Upper lobe of right lung (tissue), 1 donor: ENCODE data around the gene PGGT1B. TPM values are rescaled to one million over a fixed set of nuclear protein-coding genes. Genes with fewer than 3 reads are reported as not detected.

Experiments used
- ATAC-seq: fragments of 200-7000 bp; cut with Tn5 transposase; one replicate; pipeline ENCODE4 v1.9.1; 2020; ENCODE audit warnings: mild to moderate bottlenecking, moderate library complexity
- DNase-seq: peaks from one replicate; pipeline ENCODE4 v3.0.0-alpha.2; 2020
- H3K27ac ChIP-seq: fragments of 200-600 bp; one replicate; pipeline ENCODE4 v1.8.0; 2022
- H3K27me3 ChIP-seq: fragments of 200-600 bp; one replicate; pipeline ENCODE4 v1.8.0; 2022; ENCODE audit warnings: mild to moderate bottlenecking
- H3K36me3 ChIP-seq: fragments of 200-600 bp; one replicate; pipeline ENCODE4 v1.8.0; 2022
- H3K4me1 ChIP-seq: fragments of 200-600 bp; one replicate; pipeline ENCODE4 v1.8.0; 2022
- H3K4me3 ChIP-seq: fragments of 200-600 bp; one replicate; pipeline ENCODE4 v1.8.0; 2022; ENCODE audit warnings: mild to moderate bottlenecking
- H3K9me3 ChIP-seq: fragments of 200-600 bp; one replicate; pipeline ENCODE4 v1.8.0; 2022
- intact Hi-C: fragments of 100-400 bp; cut with DNase I; formaldehyde crosslinking; loops from one replicate; pipeline ENCODE4 v1.11.0; 2022
- total RNA-seq: library from RNA; stranded (reverse); fragmentation: NEBNext Ultra II Directional; extraction: Animal tissue kit (Norgen Biotek cat#: 25700); gene quantifications from one replicate; pipeline ENCODE4 v1.2.1, GENCODE V29; 2021
- TF ChIP-seq, protein P1 (sequence below): fragments of 200-600 bp; IDR thresholded peaks from one replicate; pipeline ENCODE4 v1.8.0; 2022; ENCODE audit warnings: antibody characterized with exemption
- donor health status: DM: no; HTN: yes; CAD: no; lungs with severe emphysema.

The PGGT1B gene
- total RNA-seq, 1 donor from 2014 or later: 40.0 TPM

GRCh38 chr5:115169487-115170133, 93.1 kb downstream of the PGGT1B start, which contains the start of gene TRIM36:
Gene TRIM36, minus strand, starts transcription at chr5:115169908. Its CDS starts 274 bp downstream, at chr5:115169634.
- peak; percentile 98 for DNase-seq
- H3K36me3 ChIP-seq: no peaks in the 10 kb centered on the region
- TF ChIP-seq, protein P1, sequence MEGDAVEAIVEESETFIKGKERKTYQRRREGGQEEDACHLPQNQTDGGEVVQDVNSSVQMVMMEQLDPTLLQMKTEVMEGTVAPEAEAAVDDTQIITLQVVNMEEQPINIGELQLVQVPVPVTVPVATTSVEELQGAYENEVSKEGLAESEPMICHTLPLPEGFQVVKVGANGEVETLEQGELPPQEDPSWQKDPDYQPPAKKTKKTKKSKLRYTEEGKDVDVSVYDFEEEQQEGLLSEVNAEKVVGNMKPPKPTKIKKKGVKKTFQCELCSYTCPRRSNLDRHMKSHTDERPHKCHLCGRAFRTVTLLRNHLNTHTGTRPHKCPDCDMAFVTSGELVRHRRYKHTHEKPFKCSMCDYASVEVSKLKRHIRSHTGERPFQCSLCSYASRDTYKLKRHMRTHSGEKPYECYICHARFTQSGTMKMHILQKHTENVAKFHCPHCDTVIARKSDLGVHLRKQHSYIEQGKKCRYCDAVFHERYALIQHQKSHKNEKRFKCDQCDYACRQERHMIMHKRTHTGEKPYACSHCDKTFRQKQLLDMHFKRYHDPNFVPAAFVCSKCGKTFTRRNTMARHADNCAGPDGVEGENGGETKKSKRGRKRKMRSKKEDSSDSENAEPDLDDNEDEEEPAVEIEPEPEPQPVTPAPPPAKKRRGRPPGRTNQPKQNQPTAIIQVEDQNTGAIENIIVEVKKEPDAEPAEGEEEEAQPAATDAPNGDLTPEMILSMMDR: peak; percentile 39
- H3K4me3 ChIP-seq: peak within 1 kb of the TSS; percentile 64
- peaks cover 39% of the 10 kb centered on the region for H3K27me3 ChIP-seq
- H3K9me3 ChIP-seq: no peaks in the 10 kb centered on the region
- peak within 1 kb of the TSS; percentile 15 for H3K27ac ChIP-seq
- peak; percentile 99 for ATAC-seq
- peaks cover 15% of the 10 kb centered on the region for H3K4me1 ChIP-seq
- intact Hi-C loops: no loop called here

DNA sequence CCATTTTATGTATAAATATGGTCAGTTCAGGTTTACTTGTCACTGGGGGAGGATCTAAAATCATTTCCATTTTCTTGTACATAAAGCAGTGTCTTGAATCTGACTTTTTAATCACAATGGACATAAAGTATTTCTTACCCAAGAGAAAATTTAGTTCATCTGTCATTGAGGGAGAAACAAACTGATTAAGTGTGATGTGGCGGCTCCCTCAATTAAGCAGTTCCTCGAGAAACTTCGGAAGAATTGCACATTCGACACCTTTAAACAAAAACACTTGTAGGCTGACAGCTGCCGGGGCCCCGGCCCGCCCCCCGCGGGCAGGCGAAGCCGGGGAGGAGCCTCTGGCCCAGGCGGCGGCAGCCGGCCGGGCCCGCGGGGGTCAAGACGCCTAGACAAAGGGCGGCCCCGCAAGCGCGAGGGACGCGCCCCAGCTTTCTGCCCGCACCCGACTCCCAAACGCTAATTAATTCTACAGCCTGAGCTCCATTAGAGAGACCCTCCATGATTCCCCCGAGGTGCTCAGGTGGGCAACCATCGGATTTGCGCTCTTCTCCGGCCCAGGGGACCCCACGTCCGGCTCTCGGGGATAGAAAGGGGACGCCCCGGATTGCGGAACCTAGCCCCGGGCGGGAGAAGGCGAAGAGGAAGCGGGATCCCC, 93.7 kb downstream of the PGGT1B start:
- peak overlapping the region; percentile 15 for H3K27ac ChIP-seq
- peak; percentile 12 for ATAC-seq
- DNase-seq: peak; percentile 84
- H3K27me3 ChIP-seq: peaks cover 39% of the 10 kb centered on the region
- H3K36me3 ChIP-seq: no peaks in the 10 kb centered on the region
- intact Hi-C loops: no loop called here
- H3K9me3 ChIP-seq: no peaks in the 10 kb centered on the region
- H3K4me3 ChIP-seq: peak overlapping the region; percentile 64
- TF ChIP-seq, protein P1: no peak
- peaks cover 15% of the 10 kb centered on the region for H3K4me1 ChIP-seq

DNA sequence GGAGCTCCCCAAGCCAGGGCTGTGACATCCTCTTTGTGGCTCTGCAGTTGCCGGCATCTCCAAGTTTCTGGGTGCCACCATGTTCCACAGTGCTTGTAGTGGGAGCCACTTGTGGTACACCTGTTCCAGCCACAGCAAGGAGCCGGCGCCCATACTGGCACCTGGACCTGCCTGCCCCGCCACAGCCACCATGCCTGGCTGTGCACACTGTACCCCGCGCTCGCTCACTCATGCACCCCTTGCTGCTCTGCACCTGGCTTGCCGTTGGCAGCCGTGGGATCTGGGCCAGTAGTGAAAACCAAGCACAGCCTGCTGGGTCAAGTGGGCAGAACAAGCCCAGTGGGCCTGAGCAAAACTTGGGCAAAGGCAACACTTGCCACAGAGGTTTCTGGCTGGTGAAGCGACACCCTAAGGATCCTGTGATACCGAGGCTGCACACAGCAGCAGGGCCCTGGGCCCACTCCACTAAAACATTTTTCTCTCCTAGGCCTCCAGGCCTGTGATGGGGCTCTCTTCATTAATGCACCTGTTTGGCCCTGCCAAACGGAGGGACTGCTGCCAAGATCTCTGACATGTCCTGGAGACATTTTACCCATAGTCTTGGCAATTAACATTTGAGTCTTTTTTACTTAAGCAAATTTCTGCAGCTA, 95.8 kb downstream of the PGGT1B start:
- TF ChIP-seq, protein P1: no peak
- H3K9me3 ChIP-seq: no peaks in the 10 kb centered on the region
- H3K4me3 ChIP-seq: no peak overlapping the region
- ATAC-seq: no peak
- no peaks in the 10 kb centered on the region for H3K36me3 ChIP-seq
- intact Hi-C loops: no loop called here
- peaks cover 15% of the 10 kb centered on the region for H3K4me1 ChIP-seq
- no peak for DNase-seq
- peaks cover 31% of the 10 kb centered on the region for H3K27me3 ChIP-seq
- no peak overlapping the region for H3K27ac ChIP-seq

DNA sequence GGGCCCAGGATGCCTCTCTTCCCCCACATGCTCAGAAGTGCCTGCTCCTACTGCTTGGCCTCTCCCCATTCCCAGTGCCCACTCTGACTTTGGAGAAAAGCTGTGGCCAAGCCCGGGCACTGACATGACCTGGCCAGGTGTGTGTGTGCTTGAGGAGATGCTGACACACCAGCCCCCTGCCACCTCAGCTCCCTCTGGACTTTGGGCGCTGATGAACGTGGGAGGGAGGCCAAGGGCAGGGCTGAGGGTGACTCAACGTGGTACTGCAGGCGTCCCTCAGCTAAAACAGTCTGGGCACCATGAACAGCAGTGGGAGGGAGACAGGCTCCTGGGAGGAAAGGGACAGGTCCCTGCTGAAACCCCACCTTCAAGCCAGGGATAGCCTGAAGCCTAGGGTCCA, 96.9 kb downstream of the PGGT1B start:
- TF ChIP-seq, protein P1: no peak
- Histone ChIP-seq H3K36me3 (no peaks in the 10 kb centered on the region), H3K9me3 (no peaks in the 10 kb centered on the region), H3K4me1 (peaks cover 9% of the 10 kb centered on the region), H3K27me3 (peaks cover 22% of the 10 kb centered on the region), H3K4me3 (no peak overlapping the region), H3K27ac (no peak overlapping the region)
- no peak for ATAC-seq
- no peak for DNase-seq
- intact Hi-C loops: no loop called here

DNA sequence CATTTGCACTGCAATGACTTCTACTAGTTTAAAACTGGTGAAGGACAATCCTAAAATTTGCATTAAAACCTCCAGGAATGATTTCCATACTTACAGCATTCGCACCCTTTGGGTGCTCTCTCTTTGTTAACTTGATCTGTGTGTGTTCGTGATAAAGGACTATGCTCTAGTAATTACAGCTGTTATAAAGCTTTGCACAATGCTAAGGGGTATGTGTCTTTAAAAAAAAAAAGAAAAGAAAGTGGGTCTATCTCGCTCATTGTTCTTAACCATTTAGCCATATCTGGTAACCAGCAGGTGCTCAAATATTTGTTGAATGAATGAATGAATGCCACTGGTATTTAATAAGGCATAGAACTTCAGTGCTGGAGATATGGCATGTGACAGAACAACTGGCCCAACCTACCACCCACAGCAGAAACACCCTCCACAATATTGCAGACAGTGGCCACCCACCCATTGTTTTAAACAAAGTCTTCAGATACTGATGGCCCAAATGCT, 101.7 kb downstream of the PGGT1B start:
- ATAC-seq (no peak), DNase-seq (no peak)
- Histone ChIP-seq H3K4me1 (no peaks in the 10 kb centered on the region), H3K4me3 (no peak overlapping the region), H3K27ac (no peak overlapping the region), H3K9me3 (no peaks in the 10 kb centered on the region), H3K27me3 (peaks cover 5% of the 10 kb centered on the region), H3K36me3 (no peaks in the 10 kb centered on the region)
- TF ChIP-seq, protein P1: no peak
- intact Hi-C loops: no loop called here

Other genes starting within 250 kb of the PGGT1B start
- 3.7 TPM for gene TRIM36, start 93.0 kb downstream of the PGGT1B start, total RNA-seq
- 6.6 TPM for gene CCDC112, start 33.8 kb upstream of the PGGT1B start, total RNA-seq